ENCODE data around the gene SARDH. TPM values are rescaled to one million over a fixed set of nuclear protein-coding genes. Genes with fewer than 3 reads are reported as not detected.

SARDH gene
- total RNA-seq, 2 donors from 2014 or later, result 8.4 to 11.2 TPM

DNA sequence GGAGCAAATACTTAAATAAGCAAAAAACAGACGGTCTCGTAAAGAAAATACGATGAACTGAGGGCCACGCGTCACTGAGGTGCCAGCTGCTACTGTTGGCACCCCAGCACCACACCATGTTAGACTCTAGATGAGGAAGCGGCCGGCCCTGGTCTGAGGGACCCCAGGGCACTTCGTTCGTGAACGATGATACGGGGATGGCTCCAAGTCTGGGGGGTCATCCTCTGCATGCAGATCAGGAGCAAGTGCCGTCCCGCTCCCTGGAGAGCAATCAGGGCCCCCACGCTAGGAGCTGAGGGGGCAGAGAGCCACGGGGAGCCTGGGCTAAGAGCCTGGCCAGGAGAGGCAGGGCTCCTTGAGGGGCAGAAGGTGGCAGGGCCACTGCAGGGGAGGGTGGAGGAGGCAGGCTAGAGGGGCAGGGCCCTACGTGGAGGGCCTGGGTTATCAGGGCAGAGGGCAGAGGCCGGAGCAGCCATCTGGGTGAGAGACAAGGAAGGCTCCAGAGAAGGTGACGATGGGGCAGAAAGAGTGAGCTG, 24.1 kb downstream of the SARDH start:
- Mint-ChIP-seq H3K9me3 (no peaks in the 10 kb centered on the region), H3K4me1 (peaks cover 3% of the 10 kb centered on the region), H3K27ac (peak overlapping the region; percentile 35), H3K27me3 (ENCODE audit: insufficient read depth) (no peaks in the 10 kb centered on the region), H3K36me3 (ENCODE audit: low read depth) (no peaks in the 10 kb centered on the region), H3K4me3 (no peak overlapping the region)
- no peak overlapping the region for H3K27ac ChIP-seq (ENCODE audit: low read depth, low read length)
- 84 to 91% methylated on average over 12 to 18 of the region's 18 CpGs for WGBS, 2 experiments (ENCODE audit: insufficient coverage in 1 of 2, insufficient read length in 1 of 2)
- no peaks in the 10 kb centered on the region for H3K36me3 ChIP-seq (ENCODE audit: control insufficient read depth, insufficient read depth, low read length)
- TF ChIP-seq, protein P1, sequence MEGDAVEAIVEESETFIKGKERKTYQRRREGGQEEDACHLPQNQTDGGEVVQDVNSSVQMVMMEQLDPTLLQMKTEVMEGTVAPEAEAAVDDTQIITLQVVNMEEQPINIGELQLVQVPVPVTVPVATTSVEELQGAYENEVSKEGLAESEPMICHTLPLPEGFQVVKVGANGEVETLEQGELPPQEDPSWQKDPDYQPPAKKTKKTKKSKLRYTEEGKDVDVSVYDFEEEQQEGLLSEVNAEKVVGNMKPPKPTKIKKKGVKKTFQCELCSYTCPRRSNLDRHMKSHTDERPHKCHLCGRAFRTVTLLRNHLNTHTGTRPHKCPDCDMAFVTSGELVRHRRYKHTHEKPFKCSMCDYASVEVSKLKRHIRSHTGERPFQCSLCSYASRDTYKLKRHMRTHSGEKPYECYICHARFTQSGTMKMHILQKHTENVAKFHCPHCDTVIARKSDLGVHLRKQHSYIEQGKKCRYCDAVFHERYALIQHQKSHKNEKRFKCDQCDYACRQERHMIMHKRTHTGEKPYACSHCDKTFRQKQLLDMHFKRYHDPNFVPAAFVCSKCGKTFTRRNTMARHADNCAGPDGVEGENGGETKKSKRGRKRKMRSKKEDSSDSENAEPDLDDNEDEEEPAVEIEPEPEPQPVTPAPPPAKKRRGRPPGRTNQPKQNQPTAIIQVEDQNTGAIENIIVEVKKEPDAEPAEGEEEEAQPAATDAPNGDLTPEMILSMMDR (conservative IDR thresholded peaks at IDR 0.05), result no peak
- no peaks in the 10 kb centered on the region for H3K9me3 ChIP-seq (ENCODE audit: control insufficient read depth, low read length)
- DNase-seq, result peak; percentile 40
- no peaks in the 10 kb centered on the region for H3K27me3 ChIP-seq (ENCODE audit: control insufficient read depth, insufficient read depth, low read length, poor library complexity, severe bottlenecking)
- H3K4me3 ChIP-seq (ENCODE audit: low read length), result no peak overlapping the region
- H3K4me1 ChIP-seq (ENCODE audit: control insufficient read depth, insufficient read depth, low read length), result no peaks in the 10 kb centered on the region
- no peak overlapping the region for H3K9ac ChIP-seq (ENCODE audit: extremely low read depth, low read length, poor library complexity, severe bottlenecking)

DNA sequence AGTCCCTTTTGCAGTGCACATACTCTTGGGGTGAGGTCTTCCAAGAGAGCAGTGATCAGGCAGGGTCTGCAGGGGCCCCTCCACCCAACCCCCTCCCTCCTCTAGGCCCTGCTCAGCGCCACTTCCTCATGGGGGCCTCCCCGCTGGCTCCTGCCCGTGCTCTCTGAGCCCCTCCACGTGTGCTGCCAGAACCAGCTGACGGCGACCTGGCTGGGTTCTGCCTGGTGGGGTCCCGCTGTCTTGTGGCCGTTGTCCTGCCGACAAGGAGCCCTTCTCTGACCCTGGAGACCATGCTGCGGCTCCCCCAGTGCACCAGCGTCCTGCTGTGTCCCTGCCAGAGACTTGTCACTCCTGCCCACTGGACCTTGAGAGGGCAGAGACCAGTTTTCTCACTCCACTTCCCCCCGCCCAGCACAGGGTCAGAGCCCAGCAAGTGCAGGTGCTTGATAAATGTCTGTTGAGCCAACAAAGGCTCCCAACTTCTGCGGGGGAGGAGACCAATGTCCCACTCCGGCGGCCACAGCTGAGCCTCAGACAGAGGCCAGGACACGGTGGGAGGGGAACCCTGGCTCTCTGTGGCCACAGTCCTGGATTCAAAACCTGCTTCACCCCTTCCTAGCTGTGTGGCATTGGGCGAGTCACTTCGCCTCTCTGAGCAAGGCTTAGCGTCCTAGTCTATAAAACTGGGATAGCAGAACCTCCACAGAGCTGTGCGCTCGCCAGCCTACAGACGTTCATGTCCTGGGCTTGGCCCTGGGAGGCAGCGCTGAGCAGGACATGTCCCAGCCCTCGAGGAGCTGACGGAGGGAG, 24.8 kb downstream of the SARDH start:
- DNase-seq, result peak; percentile 55

DNA sequence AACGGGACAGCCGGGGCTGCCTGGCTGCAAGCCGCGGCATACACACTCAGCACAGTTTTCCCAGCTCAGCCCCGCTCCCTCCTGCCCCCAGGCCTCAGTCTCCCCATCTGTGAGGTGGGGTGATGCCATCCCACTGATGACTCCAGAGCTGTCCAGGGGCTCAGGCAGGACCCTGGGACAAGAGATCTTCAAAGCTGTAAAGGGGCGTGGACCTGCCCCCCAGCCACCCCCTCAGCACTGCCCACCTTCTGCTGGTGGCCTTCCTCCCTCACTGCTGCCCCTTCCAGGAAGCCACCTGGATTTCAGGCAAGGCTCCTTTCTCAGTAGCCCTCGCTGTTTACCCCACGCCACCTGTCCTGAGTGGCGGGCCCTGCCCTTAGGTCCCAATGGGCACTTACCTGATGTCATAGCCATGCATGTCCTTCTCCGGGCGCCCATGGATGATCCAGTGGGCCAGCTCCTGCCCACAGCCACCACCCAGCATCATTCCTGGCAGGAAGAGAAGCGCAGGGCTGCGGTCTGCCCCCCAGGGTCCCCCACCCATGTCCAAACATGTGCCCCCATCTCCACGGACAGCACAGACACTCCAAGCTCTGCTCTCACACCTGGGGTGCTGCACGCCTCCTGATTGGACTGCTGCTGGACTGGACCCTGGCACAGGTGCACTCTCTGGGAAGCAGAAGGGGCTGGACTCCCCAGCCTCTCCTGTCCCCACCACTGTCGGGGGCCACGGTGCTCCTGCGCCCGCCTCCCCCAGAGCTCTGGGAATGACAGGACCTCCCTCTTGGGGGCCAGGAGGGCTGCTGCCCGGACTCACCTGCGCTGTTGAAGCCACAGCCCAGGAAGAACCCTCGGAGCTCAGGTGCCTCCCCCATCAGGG, 25.7 kb downstream of the SARDH start:
- Mint-ChIP-seq H3K36me3 (ENCODE audit: low read depth) (no peaks in the 10 kb centered on the region), H3K27ac (peak overlapping the region; percentile 39), H3K9me3 (no peaks in the 10 kb centered on the region), H3K4me1 (peaks cover 3% of the 10 kb centered on the region), H3K4me3 (no peak overlapping the region), H3K27me3 (ENCODE audit: insufficient read depth) (no peaks in the 10 kb centered on the region)
- Histone ChIP-seq H3K36me3 (ENCODE audit: control insufficient read depth, insufficient read depth, low read length) (no peaks in the 10 kb centered on the region), H3K9me3 (ENCODE audit: control insufficient read depth, low read length) (no peaks in the 10 kb centered on the region), H3K27me3 (ENCODE audit: control insufficient read depth, insufficient read depth, low read length, poor library complexity, severe bottlenecking) (no peaks in the 10 kb centered on the region), H3K4me1 (ENCODE audit: control insufficient read depth, insufficient read depth, low read length) (no peaks in the 10 kb centered on the region), H3K9ac (ENCODE audit: extremely low read depth, low read length, poor library complexity, severe bottlenecking) (no peak overlapping the region), H3K27ac (ENCODE audit: low read depth, low read length) (no peak overlapping the region), H3K4me3 (ENCODE audit: low read length) (no peak overlapping the region)
- TF ChIP-seq, protein P1 (conservative IDR thresholded peaks at IDR 0.05), result no peak
- WGBS, 2 experiments (ENCODE audit: insufficient coverage in 1 of 2, insufficient read length in 1 of 2), result 92 to 97% methylated on average over 13 to 22 of the region's 22 CpGs
- DNase-seq, result peak; percentile 43

More for the DNA sequence above, 24.8 kb downstream of the SARDH start:
- no peaks in the 10 kb centered on the region for H3K27me3 Mint-ChIP-seq (ENCODE audit: insufficient read depth)
- H3K9ac ChIP-seq (ENCODE audit: extremely low read depth, low read length, poor library complexity, severe bottlenecking), result no peak overlapping the region
- no peaks in the 10 kb centered on the region for H3K4me1 ChIP-seq (ENCODE audit: control insufficient read depth, insufficient read depth, low read length)
- no peaks in the 10 kb centered on the region for H3K36me3 ChIP-seq (ENCODE audit: control insufficient read depth, insufficient read depth, low read length)
- no peak overlapping the region for H3K27ac ChIP-seq (ENCODE audit: low read depth, low read length)
- H3K36me3 Mint-ChIP-seq (ENCODE audit: low read depth), result no peaks in the 10 kb centered on the region
- TF ChIP-seq, protein P1 (conservative IDR thresholded peaks at IDR 0.05), result peak; percentile 25
- H3K27me3 ChIP-seq (ENCODE audit: control insufficient read depth, insufficient read depth, low read length, poor library complexity, severe bottlenecking), result no peaks in the 10 kb centered on the region
- peak overlapping the region; percentile 30 for H3K27ac Mint-ChIP-seq
- H3K4me3 ChIP-seq (ENCODE audit: low read length), result no peak overlapping the region
- no peaks in the 10 kb centered on the region for H3K9me3 Mint-ChIP-seq
- no peak overlapping the region for H3K4me3 Mint-ChIP-seq
- 81 to 86% methylated on average over 19 to 25 of the region's 25 CpGs for WGBS, 2 experiments (ENCODE audit: insufficient coverage in 1 of 2, insufficient read length in 1 of 2)
- peaks cover 3% of the 10 kb centered on the region for H3K4me1 Mint-ChIP-seq
- H3K9me3 ChIP-seq (ENCODE audit: control insufficient read depth, low read length), result no peaks in the 10 kb centered on the region

All from endodermal cell (in vitro differentiated cells).